Measurements from ENCODE around the gene TLR2. TPM values are rescaled to one million over a fixed set of nuclear protein-coding genes. Genes with fewer than 3 reads are reported as not detected.

The TLR2 gene
- total and polyA plus RNA-seq, 2 donors (not counting 3 experiments of a cell fraction or from before 2014, with no cell fraction given), result 0.29 to 1.4 TPM

GRCh38 chr4:153728151-153728550, 44.1 kb downstream of the TLR2 start:
- TF ChIP-seq GATA2 (IDR thresholded peaks at IDR 0.05; ENCODE audit: insufficient read depth, insufficient read length, low read depth, low read length) (no peak), EZH2 (IDR thresholded peaks at IDR 0.05; ENCODE audit: borderline replicate concordance, low read depth, low read length, severe bottlenecking) (no peak), POLR2AphosphoS5 (IDR thresholded peaks at IDR 0.05; ENCODE audit: insufficient read depth, low read depth, low read length) (no peak), MYC (IDR thresholded peaks at IDR 0.05; ENCODE audit: low read depth, low read length) (no peak), POLR2A (IDR thresholded peaks at IDR 0.05; ENCODE audit: low read depth, low read length) (no peak), FOS (IDR thresholded peaks at IDR 0.05; ENCODE audit: borderline replicate concordance, insufficient read depth, low read length) (no peak), JUN (IDR thresholded peaks at IDR 0.05; ENCODE audit: borderline replicate concordance, insufficient read depth, insufficient read length, low read depth) (no peak), MAX (IDR thresholded peaks at IDR 0.05; ENCODE audit: insufficient read depth, insufficient read length) (no peak)
- TF ChIP-seq, protein P1, sequence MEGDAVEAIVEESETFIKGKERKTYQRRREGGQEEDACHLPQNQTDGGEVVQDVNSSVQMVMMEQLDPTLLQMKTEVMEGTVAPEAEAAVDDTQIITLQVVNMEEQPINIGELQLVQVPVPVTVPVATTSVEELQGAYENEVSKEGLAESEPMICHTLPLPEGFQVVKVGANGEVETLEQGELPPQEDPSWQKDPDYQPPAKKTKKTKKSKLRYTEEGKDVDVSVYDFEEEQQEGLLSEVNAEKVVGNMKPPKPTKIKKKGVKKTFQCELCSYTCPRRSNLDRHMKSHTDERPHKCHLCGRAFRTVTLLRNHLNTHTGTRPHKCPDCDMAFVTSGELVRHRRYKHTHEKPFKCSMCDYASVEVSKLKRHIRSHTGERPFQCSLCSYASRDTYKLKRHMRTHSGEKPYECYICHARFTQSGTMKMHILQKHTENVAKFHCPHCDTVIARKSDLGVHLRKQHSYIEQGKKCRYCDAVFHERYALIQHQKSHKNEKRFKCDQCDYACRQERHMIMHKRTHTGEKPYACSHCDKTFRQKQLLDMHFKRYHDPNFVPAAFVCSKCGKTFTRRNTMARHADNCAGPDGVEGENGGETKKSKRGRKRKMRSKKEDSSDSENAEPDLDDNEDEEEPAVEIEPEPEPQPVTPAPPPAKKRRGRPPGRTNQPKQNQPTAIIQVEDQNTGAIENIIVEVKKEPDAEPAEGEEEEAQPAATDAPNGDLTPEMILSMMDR (IDR thresholded peaks at IDR 0.05; ENCODE audit: extremely low read depth in 1 of 2, insufficient read depth in 1 of 2, low read depth in 1 of 2, low read length in 2 of 2), result no peak
- DNase-seq (ENCODE audit: low read depth, low spot score) (no peak), FAIRE-seq (no peak)
- Histone ChIP-seq H3K4me3 (replicated peaks in 1 of 3; ENCODE audit: insufficient read depth in 1 of 3, low read depth in 1 of 3, low read length in 3 of 3) (no peak overlapping the region), H3K27me3 (ENCODE audit: control insufficient read depth in 2 of 2, insufficient read depth in 2 of 2, low read length in 2 of 2) (no peaks in the 10 kb centered on the region), H2AFZ (ENCODE audit: low read depth, low read length) (no peak overlapping the region), H3K9ac (replicated peaks; ENCODE audit: extremely low read depth, insufficient read depth, low read length) (no peak overlapping the region), H3K9me3 (replicated peaks; ENCODE audit: control insufficient read depth, insufficient read depth, low read length) (no peaks in the 10 kb centered on the region), H3K27ac (ENCODE audit: insufficient read depth, low read depth, low read length) (no peak overlapping the region), H3K4me2 (ENCODE audit: insufficient read depth, low read length) (no peak overlapping the region), H3K9me1 (replicated peaks; ENCODE audit: control insufficient read depth, extremely low read depth, insufficient read depth, low read length) (no peaks in the 10 kb centered on the region), H3K79me2 (ENCODE audit: control insufficient read depth, insufficient read depth, low read length) (no peaks in the 10 kb centered on the region), H4K20me1 (replicated peaks; ENCODE audit: control insufficient read depth, extremely low read depth, insufficient read depth, low read length) (no peaks in the 10 kb centered on the region), H3K36me3 (ENCODE audit: control insufficient read depth in 2 of 2, extremely low read depth in 1 of 2, insufficient read depth in 2 of 2, low read length in 2 of 2) (no peaks in the 10 kb centered on the region), H3K4me1 (ENCODE audit: control insufficient read depth, extremely low read depth, insufficient read depth, low read length) (no peaks in the 10 kb centered on the region)
- BruUV-seq (replicated peaks), result no TSS peak
- intact Hi-C loops (cut with micrococcal nuclease), result no loop called here
- ChIA-PET CTCF (interaction anchor here (1.1 to 1.2 kb wide), 2 partner anchors 19 to 85 kb away, joined by 3 to 4 read pairs; no protein-coding TSS in a partner anchor), POLR2A (no interaction called here)
- dilution Hi-C loops (cut with MboI; ENCODE audit: extremely low pct_ligation_motif_present, low sequenced_read_pairs), result no loop called here
